H1 (cell line): Measurements from ENCODE around the gene RTEL1. TPM values are rescaled to one million over a fixed set of nuclear protein-coding genes. Genes with fewer than 3 reads are reported as not detected.

ENCODE experiments used
- CTCF ChIA-PET: fragments of 300-600 bp; sonication (Branson Sonifier 250); formaldehyde crosslinking; loops from one replicate; lab custom pipeline; 2021; ENCODE audit not compliant: partially characterized antibody; lab: Charles Lee
- POLR2A ChIA-PET: fragments of 300-600 bp; sonication (Branson Sonifier 250); formaldehyde crosslinking; loops from one replicate; lab custom pipeline; 2021; ENCODE audit warnings: inconsistent platforms; ENCODE audit not compliant: partially characterized antibody; lab: Charles Lee
- DNase-seq, 2 experiments: peaks; one replicate each; pipeline versions ENCODE4 v3.0.0 to v3.0.0-alpha.2; 2010 to 2022; ENCODE audit warnings: low spot score in 2 of 2, low read depth in 1 of 2, mixed read lengths in 1 of 2
- FAIRE-seq: peaks from 2 replicates; lab custom pipeline; 2011; peaks lifted over from hg19 to GRCh38; lab: Jason Lieb, UNC
- H2AFZ ChIP-seq: 2 replicates; pipeline ENCODE4 v1.8.1; 2012; ENCODE audit warnings: low read length, inconsistent platforms
- H2AK5ac ChIP-seq: 2 replicates; pipeline ENCODE4 v1.6.1; 2013; ENCODE audit warnings: low read depth, low read length
- H2BK120ac ChIP-seq: replicated peaks from 2 replicates; pipeline ENCODE3; 2013; ENCODE audit warnings: low read depth, low read length, inconsistent platforms
- H2BK12ac ChIP-seq: 2 replicates; pipeline ENCODE4 v1.6.1; 2013; ENCODE audit warnings: low read depth, low read length
- H2BK15ac ChIP-seq: 2 replicates; pipeline ENCODE4 v1.6.1; 2013; ENCODE audit warnings: low read length
- H2BK20ac ChIP-seq: 2 replicates; pipeline ENCODE4 v1.6.1; 2013; ENCODE audit warnings: low read length
- H2BK5ac ChIP-seq: 2 replicates; pipeline ENCODE4 v1.6.1; 2013; ENCODE audit warnings: low read depth, low read length
- H3K14ac ChIP-seq: 2 replicates; pipeline ENCODE4 v1.6.1; 2013; ENCODE audit warnings: inconsistent platforms; ENCODE audit not compliant: insufficient read length
- H3K18ac ChIP-seq: 2 replicates; pipeline ENCODE4 v1.6.1; 2013; ENCODE audit warnings: low read length; ENCODE audit errors: extremely low read depth
- H3K23ac ChIP-seq: 2 replicates; pipeline ENCODE4 v1.6.1; 2013; ENCODE audit warnings: inconsistent platforms; ENCODE audit not compliant: insufficient read length
- H3K23me2 ChIP-seq: 2 replicates; pipeline ENCODE4 v1.6.1; 2013; ENCODE audit warnings: low read depth, low read length
- H3K27ac ChIP-seq: 2 replicates; pipeline ENCODE4 v1.6.1; 2011; ENCODE audit warnings: low read depth, low read length, inconsistent platforms
- H3K27me3 ChIP-seq, 4 experiments: replicated peaks in 1 of 4; 1 replicate in 1 of 4; 2 replicates in 3 of 4; pipeline versions ENCODE4 v1.6.1 to v1.8.1; 2011 to 2013; ENCODE audit warnings: low read length in 3 of 4, mild to moderate bottlenecking in 3 of 4, inconsistent platforms in 2 of 4, mixed read lengths in 2 of 4, moderate library complexity in 1 of 4; ENCODE audit not compliant: control insufficient read depth in 3 of 4, insufficient read depth in 3 of 4; ENCODE audit errors: extremely low read depth in 1 of 4
- H3K36me3 ChIP-seq, 4 experiments: 2 replicates each; pipeline versions ENCODE4 v1.6.1 to v1.8.1; 2011 to 2013; ENCODE audit warnings: mild to moderate bottlenecking in 4 of 4, low read length in 3 of 4, moderate library complexity in 2 of 4, control low read depth in 1 of 4, inconsistent platforms in 1 of 4; ENCODE audit not compliant: insufficient read depth in 4 of 4, control insufficient read depth in 2 of 4
- H3K4ac ChIP-seq: replicated peaks from 2 replicates; pipeline ENCODE3; 2013; ENCODE audit warnings: low read length, low read depth, mixed read lengths, inconsistent platforms; ENCODE audit not compliant: insufficient read length
- H3K4me1 ChIP-seq, 4 experiments: replicated peaks in 1 of 4; 1 replicate in 1 of 4; 2 replicates in 3 of 4; pipeline versions ENCODE4 v1.6.1 to v1.8.1; 2011 to 2013; ENCODE audit warnings: low read length in 3 of 4, inconsistent platforms in 2 of 4, mixed read lengths in 1 of 4; ENCODE audit not compliant: insufficient read depth in 4 of 4, control insufficient read depth in 3 of 4
- H3K4me2 ChIP-seq, 2 experiments: 2 replicates each; pipeline versions ENCODE4 v1.6.1 to v1.8.1; 2011 to 2013; ENCODE audit warnings: low read depth in 2 of 2, low read length in 2 of 2, control low read depth in 1 of 2, inconsistent platforms in 1 of 2, mild to moderate bottlenecking in 1 of 2; ENCODE audit not compliant: insufficient read depth in 1 of 2
- H3K4me3 ChIP-seq, 4 experiments: fragments of 200-600, 300-600 bp in 1 of 4; sonication (generic), shearing (Covaris generic), sonication (Bioruptor Twin) in 1 of 4; 2 replicates each; pipeline versions ENCODE4 v1.5.1 to v1.8.1; 2011 to 2016; ENCODE audit warnings: low read length in 4 of 4, low read depth in 3 of 4, control low read depth in 2 of 4, inconsistent platforms in 2 of 4, mild to moderate bottlenecking in 2 of 4, mixed read lengths in 1 of 4, moderate library complexity in 1 of 4; ENCODE audit not compliant: insufficient read depth in 2 of 4; ENCODE audit errors: extremely low read depth in 1 of 4
- H3K56ac ChIP-seq: replicated peaks from 2 replicates; pipeline ENCODE3; 2013; ENCODE audit warnings: low read depth, mild to moderate bottlenecking, mixed read lengths, low read length, inconsistent platforms; ENCODE audit not compliant: insufficient read length
- H3K79me1 ChIP-seq: 2 replicates; pipeline ENCODE4 v1.6.1; 2013; ENCODE audit warnings: low read depth, low read length, control low read depth
- H3K79me2 ChIP-seq, 2 experiments: 2 replicates each; pipeline versions ENCODE4 v1.6.1 to v1.8.1; 2012 to 2013; ENCODE audit warnings: low read length in 2 of 2, mild to moderate bottlenecking in 2 of 2, inconsistent platforms in 1 of 2; ENCODE audit not compliant: insufficient read depth in 2 of 2, control insufficient read depth in 1 of 2
- H3K9ac ChIP-seq, 4 experiments: replicated peaks in 1 of 4; 1 replicate in 1 of 4; 2 replicates in 3 of 4; pipeline versions ENCODE4 v1.6.1 to v1.8.1; 2011 to 2013; ENCODE audit warnings: low read depth in 3 of 4, low read length in 3 of 4, control low read depth in 2 of 4, mild to moderate bottlenecking in 2 of 4, moderate library complexity in 2 of 4, inconsistent platforms in 1 of 4; ENCODE audit errors: extremely low read depth in 1 of 4
- H3K9me3 ChIP-seq, 2 experiments: 2 replicates each; pipeline versions ENCODE4 v1.6.1 to v1.8.1; 2012 to 2013; ENCODE audit warnings: mild to moderate bottlenecking in 2 of 2, moderate library complexity in 2 of 2, control low read depth in 1 of 2, inconsistent platforms in 1 of 2, low read depth in 1 of 2, low read length in 1 of 2, mixed read lengths in 1 of 2; ENCODE audit not compliant: insufficient read depth in 2 of 2
- H4K20me1 ChIP-seq, 2 experiments: replicated peaks in 1 of 2; 2 replicates each; pipeline versions ENCODE3 to v1.8.1; 2011 to 2013; ENCODE audit warnings: inconsistent platforms in 2 of 2, low read length in 2 of 2, mild to moderate bottlenecking in 1 of 2; ENCODE audit not compliant: insufficient read depth in 2 of 2, control insufficient read depth in 1 of 2
- H4K5ac ChIP-seq: 2 replicates; pipeline ENCODE4 v1.6.1; 2013; ENCODE audit warnings: low read length, low read depth, mixed read lengths, inconsistent platforms; ENCODE audit not compliant: insufficient read length
- H4K8ac ChIP-seq: 2 replicates; pipeline ENCODE4 v1.8.0; 2013; ENCODE audit warnings: mild to moderate bottlenecking, moderate library complexity, low read length, inconsistent platforms; ENCODE audit not compliant: insufficient read depth; ENCODE audit errors: extremely low read depth
- H4K91ac ChIP-seq: replicated peaks from 2 replicates; pipeline ENCODE3; 2013; ENCODE audit warnings: low read length, mixed read lengths, inconsistent platforms; ENCODE audit not compliant: insufficient read length
- CEBPB ChIP-seq: IDR thresholded peaks from 2 replicates; pipeline ENCODE4 v1.6.1; 2012; ENCODE audit warnings: low read depth, low read length
- CTCF ChIP-seq, 3 experiments: IDR thresholded peaks; 1 replicate in 2 of 3; 2 replicates in 1 of 3; pipeline versions ENCODE4 v1.5.1 to v1.6.1; 2011; ENCODE audit warnings: low read length in 3 of 3, mild to moderate bottlenecking in 3 of 3, inconsistent platforms in 2 of 3, low read depth in 1 of 3, moderate library complexity in 1 of 3; ENCODE audit not compliant: insufficient read depth in 1 of 3; ENCODE audit errors: control extremely low read depth in 1 of 3
- EGR1 ChIP-seq: IDR thresholded peaks from 2 replicates; pipeline ENCODE4 v1.6.1; 2011; ENCODE audit warnings: low read depth, low read length, borderline replicate concordance
- RAD21 ChIP-seq, 2 experiments: IDR thresholded peaks in 1 of 2; conservative IDR thresholded peaks in 1 of 2; 2 replicates each; pipeline ENCODE4 v1.6.1; 2011; ENCODE audit warnings: low read depth in 2 of 2, low read length in 2 of 2, improper control_type of control experiment in 1 of 2, inconsistent platforms in 1 of 2, mild to moderate bottlenecking in 1 of 2, moderate library complexity in 1 of 2
- SIX5 ChIP-seq: IDR thresholded peaks from 2 replicates; pipeline ENCODE4 v1.6.1; 2011; ENCODE audit warnings: mild to moderate bottlenecking, low read depth, low read length
- USF2 ChIP-seq: IDR thresholded peaks from 2 replicates; pipeline ENCODE4 v1.6.1; 2011; ENCODE audit warnings: low read length, improper control_type of control experiment
- WGBS, 2 experiments: shearing (Covaris generic) in 1 of 2; methylation state at CpG; one replicate each; pipeline versions ENCODE4 v1.1.6 to v1.1.7; 2013 to 2015; ENCODE audit warnings: low lambda C conversion rate in 2 of 2, mixed read lengths in 2 of 2, inconsistent platforms in 1 of 2, low coverage in 1 of 2, missing lambda C conversion rate in 1 of 2; ENCODE audit not compliant: insufficient replicate concordance in 2 of 2, insufficient coverage in 1 of 2, insufficient read length in 1 of 2; ENCODE audit errors: extremely low coverage in 1 of 2, missing lambda C conversion rate in 1 of 2; 5-methylcytosine and 5-hydroxymethylcytosine counted together
- polyA plus RNA-seq, 7 experiments: library from polyadenylated mRNA; depleted of rRNA in 3 of 7; stranded (reverse) in 5 of 7; unstranded in 2 of 7; fragments of >200 nt in 5 of 7; fragments of 200-250 nt in 2 of 7; gene quantifications; 1 replicate in 5 of 7; 2 replicates in 1 of 7; 4 replicates in 1 of 7; pipeline versions ENCODE4 v1.2.1 to v1.2.3, GENCODE V29; 2011 to 2013; ENCODE audit warnings: missing spikeins in 2 of 7, mixed read lengths in 2 of 7
- total RNA-seq: library from RNA; stranded (reverse); fragmentation: NEBNext Ultra II Directional; extraction: Animal tissue kit (Norgen Biotek cat#: 25700); gene quantifications from 2 replicates; pipeline ENCODE4 v1.2.1, GENCODE V29; 2021

Gene RTEL1
- total and polyA plus RNA-seq, 2 of the 8 experiments (the other 6 are each of a cell fraction or from before 2014, with no cell fraction given), result 16.2 to 37.1 TPM

- Histone ChIP-seq H2BK20ac (no peak overlapping the region), H3K23me2 (peaks cover 13% of the 10 kb centered on the region; the same call in 1 of the 2 replicates), H4K20me1 (peaks cover 0 to 14% of the 10 kb centered on the region in 2 experiments), H2BK12ac (no peak overlapping the region), H4K5ac (no peak overlapping the region), H3K18ac (peak overlapping the region; percentile 60), H3K4ac (peak overlapping the region; percentile 11), H3K27ac (no peak overlapping the region), H3K79me2 (no peaks in the 10 kb centered on the region), H3K56ac (peak overlapping the region; percentile 14), H3K4me3 (peak overlapping the region; percentile 49 to 83 (median 60)), H3K79me1 (no peaks in the 10 kb centered on the region), H2BK120ac (no peak overlapping the region), H3K4me2 (peak overlapping the region; percentile 70 to 75), H3K14ac (no peak overlapping the region), H2AK5ac (no peak overlapping the region), H3K23ac (no peak overlapping the region), H2AFZ (no peak overlapping the region), H3K27me3 (peaks cover 0 to 12% (median 8%) of the 10 kb centered on the region in 4 experiments; a peak in 4 of 7 replicates), H4K91ac (peak overlapping the region; percentile 54), H3K4me1 (peaks cover 0 to 20% (median 11%) of the 10 kb centered on the region in 4 experiments; a peak in 6 of 7 replicates), H2BK5ac (peak overlapping the region; percentile 78), H3K9me3 (no peaks in the 10 kb centered on the region), H3K9ac (peak overlapping the region; percentile 49 to 78 (median 52); a peak in 6 of 7 replicates), H4K8ac (peak overlapping the region; percentile 93; the same call in 1 of the 2 replicates), H3K36me3 (peaks cover 0 to 11% (median 5%) of the 10 kb centered on the region in 4 experiments; a peak in 2 of 8 replicates), H2BK15ac (peak overlapping the region; percentile 46; the same call in 1 of the 2 replicates)
- WGBS, 2 experiments, result 8% methylated on average over 25 of the region's 29 CpGs; no CpG with 5 or more reads in 1 of the 2 experiments
- no peak for FAIRE-seq
- CTCF ChIA-PET, result interaction anchor here (0.8 to 2.2 kb wide), 9 partner anchors 15 to 233 kb away, joined by 3 to 18 read pairs (median 5); partner anchors contain the start of gene TPD52L2
- POLR2A ChIA-PET, result interaction anchor here (0.8 to 2.6 kb wide), 11 partner anchors 10 to 218 kb away, joined by 3 to 23 read pairs (median 4); partner anchors contain the start of genes ARFRP1, RTEL1, TPD52L2 and ZGPAT
- peak in 1 of 2 experiments; percentile 86 for DNase-seq
- no peak for TF ChIP-seq SIX5
- TF ChIP-seq USF2, result no peak
- TF ChIP-seq RAD21 (IDR thresholded peaks at IDR 0.05 in 1 of 2, conservative IDR thresholded peaks at IDR 0.05 in 1 of 2; ENCODE audit: low read depth in 2 of 2, low read length in 2 of 2), result 0 out of 4 replicates have a peak, but pooled peaks of 1 of the 2 experiments have one; percentile 6
- no peak for TF ChIP-seq EGR1
- TF ChIP-seq CEBPB, result peak; percentile 98
- peak in 1 of 3 experiments; percentile 5; a peak in 1 of 4 replicates for TF ChIP-seq CTCF (IDR thresholded peaks at IDR 0.05; ENCODE audit: control extremely low read depth in 1 of 3, insufficient read depth in 1 of 3, low read depth in 1 of 3, low read length in 3 of 3)
These were observed 82.7 kb downstream of the RTEL1 start for GRCh38 chr20:63740627-63741353.
